MM.1S (cell line): ENCODE measurements around the gene ARL8B.

ENCODE experiments used
- DNase-seq: peaks from one replicate; pipeline ENCODE4 v3.0.0-alpha.2; 2015
- H2AFZ ChIP-seq: fragments of 300-600 bp; sonication (generic); 2 replicates; pipeline ENCODE4 v1.6.0; 2016; ENCODE audit warnings: antibody characterized with exemption, low read length
- H3F3A ChIP-seq: fragments of 300-600 bp; sonication (generic); 2 replicates; pipeline ENCODE4 v1.6.1; 2016; ENCODE audit warnings: mild to moderate bottlenecking, antibody characterized with exemption, low read length, moderate library complexity, mixed read lengths; ENCODE audit not compliant: insufficient read depth
- H3K27ac ChIP-seq: fragments of 300-600 bp; sonication (generic); 2 replicates; pipeline ENCODE4 v1.5.1; 2016; ENCODE audit warnings: mild to moderate bottlenecking, low read length
- H3K27me3 ChIP-seq: fragments of 300-600 bp; sonication (generic); replicated peaks from 2 replicates; pipeline ENCODE4 v1.6.0; 2016; ENCODE audit warnings: low read length; ENCODE audit not compliant: insufficient read depth
- H3K36me3 ChIP-seq: fragments of 300-600 bp; sonication (generic); replicated peaks from 2 replicates; pipeline ENCODE4 v1.6.1; 2016; ENCODE audit warnings: mild to moderate bottlenecking, low read length, mixed read lengths; ENCODE audit not compliant: insufficient read depth
- H3K4me1 ChIP-seq: fragments of 300-600 bp; sonication (generic); 2 replicates; pipeline ENCODE4 v1.6.1; 2016; ENCODE audit warnings: low read length, mixed read lengths
- H3K4me2 ChIP-seq: fragments of 300-600 bp; sonication (generic); 2 replicates; pipeline ENCODE4 v1.6.0; 2016; ENCODE audit warnings: low read depth, low read length
- H3K4me3 ChIP-seq: fragments of 300-600 bp; sonication (generic); 2 replicates; pipeline ENCODE4 v1.5.1; 2016; ENCODE audit warnings: low read length, mixed read lengths
- H3K79me2 ChIP-seq: fragments of 300-600 bp; sonication (generic); 2 replicates; pipeline ENCODE4 v1.6.1; 2016; ENCODE audit warnings: mixed run types, low read length, mixed read lengths
- H3K9ac ChIP-seq: fragments of 300-600 bp; sonication (generic); 2 replicates; pipeline ENCODE4 v1.6.1; 2016; ENCODE audit warnings: low read length, mixed read lengths
- H3K9me2 ChIP-seq: fragments of 300-600 bp; sonication (generic); replicated peaks from 2 replicates; pipeline ENCODE4 v1.6.1; 2016; ENCODE audit warnings: mild to moderate bottlenecking, low read length, mixed read lengths; ENCODE audit not compliant: insufficient read depth
- H3K9me3 ChIP-seq: fragments of 300-600 bp; sonication (generic); replicated peaks from 2 replicates; pipeline ENCODE4 v1.6.1; 2016; ENCODE audit warnings: mild to moderate bottlenecking, low read length, mixed read lengths; ENCODE audit not compliant: insufficient read depth
- H4K20me1 ChIP-seq: fragments of 300-600 bp; sonication (generic); 2 replicates; pipeline ENCODE4 v1.6.1; 2016; ENCODE audit warnings: mild to moderate bottlenecking, low read length, moderate library complexity, mixed read lengths; ENCODE audit not compliant: insufficient read depth
- EZH2 ChIP-seq: fragments of 300-600 bp; sonication (generic); optimal IDR thresholded peaks from 2 replicates; pipeline ENCODE3; 2017; ENCODE audit warnings: low read depth, mild to moderate bottlenecking, antibody characterized with exemption, low read length, mixed read lengths
- EZH2phosphoT487 ChIP-seq: fragments of 300-600 bp; sonication (generic); IDR thresholded peaks from 2 replicates; pipeline ENCODE4 v1.6.1; 2018; ENCODE audit warnings: antibody characterized with exemption, low read length
- TF ChIP-seq, protein P1 (sequence below): fragments of 300-600 bp; sonication (generic); IDR thresholded peaks from 2 replicates; pipeline ENCODE4 v1.5.1; 2016; ENCODE audit warnings: antibody characterized with exemption, low read length, mixed read lengths

ARL8B gene

DNA sequence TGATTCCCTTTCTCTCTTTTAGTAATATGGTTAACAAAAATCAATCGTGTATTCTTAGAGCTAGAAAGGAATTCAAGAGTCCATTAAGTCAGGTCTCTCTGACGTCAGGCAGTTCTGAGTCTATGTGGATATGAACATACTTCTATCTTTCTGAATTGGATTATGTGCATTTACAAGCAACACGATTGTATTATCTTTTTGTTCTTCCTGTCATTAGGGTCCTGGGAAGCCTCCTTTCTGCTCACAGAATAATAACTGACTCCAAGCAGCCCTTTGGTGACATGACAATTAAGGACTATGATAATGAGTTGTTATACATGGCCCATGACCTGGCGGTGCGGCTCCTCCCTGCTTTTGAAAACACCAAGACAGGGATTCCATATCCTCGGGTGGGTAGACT is 79.4 kb downstream of the ARL8B start:
- Histone ChIP-seq H3K4me1 (peaks cover 78% of the 10 kb centered on the region), H3K9ac (no peak overlapping the region), H4K20me1 (no peaks in the 10 kb centered on the region), H3K36me3 (peaks cover 29% of the 10 kb centered on the region), H3K27ac (peak overlapping the region; percentile 20; the same call in 1 of the 2 replicates), H3K4me3 (no peak overlapping the region), H3K9me3 (no peaks in the 10 kb centered on the region), H3K9me2 (no peaks in the 10 kb centered on the region), H3K27me3 (no peaks in the 10 kb centered on the region), H3K79me2 (peaks cover 89% of the 10 kb centered on the region), H3K4me2 (no peak overlapping the region), H2AFZ (no peak overlapping the region), H3F3A (peaks cover 63% of the 10 kb centered on the region)
- TF ChIP-seq EZH2 (no peak), EZH2phosphoT487 (no peak)
- TF ChIP-seq, protein P1, sequence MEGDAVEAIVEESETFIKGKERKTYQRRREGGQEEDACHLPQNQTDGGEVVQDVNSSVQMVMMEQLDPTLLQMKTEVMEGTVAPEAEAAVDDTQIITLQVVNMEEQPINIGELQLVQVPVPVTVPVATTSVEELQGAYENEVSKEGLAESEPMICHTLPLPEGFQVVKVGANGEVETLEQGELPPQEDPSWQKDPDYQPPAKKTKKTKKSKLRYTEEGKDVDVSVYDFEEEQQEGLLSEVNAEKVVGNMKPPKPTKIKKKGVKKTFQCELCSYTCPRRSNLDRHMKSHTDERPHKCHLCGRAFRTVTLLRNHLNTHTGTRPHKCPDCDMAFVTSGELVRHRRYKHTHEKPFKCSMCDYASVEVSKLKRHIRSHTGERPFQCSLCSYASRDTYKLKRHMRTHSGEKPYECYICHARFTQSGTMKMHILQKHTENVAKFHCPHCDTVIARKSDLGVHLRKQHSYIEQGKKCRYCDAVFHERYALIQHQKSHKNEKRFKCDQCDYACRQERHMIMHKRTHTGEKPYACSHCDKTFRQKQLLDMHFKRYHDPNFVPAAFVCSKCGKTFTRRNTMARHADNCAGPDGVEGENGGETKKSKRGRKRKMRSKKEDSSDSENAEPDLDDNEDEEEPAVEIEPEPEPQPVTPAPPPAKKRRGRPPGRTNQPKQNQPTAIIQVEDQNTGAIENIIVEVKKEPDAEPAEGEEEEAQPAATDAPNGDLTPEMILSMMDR = no peak
- no peak for DNase-seq

DNA sequence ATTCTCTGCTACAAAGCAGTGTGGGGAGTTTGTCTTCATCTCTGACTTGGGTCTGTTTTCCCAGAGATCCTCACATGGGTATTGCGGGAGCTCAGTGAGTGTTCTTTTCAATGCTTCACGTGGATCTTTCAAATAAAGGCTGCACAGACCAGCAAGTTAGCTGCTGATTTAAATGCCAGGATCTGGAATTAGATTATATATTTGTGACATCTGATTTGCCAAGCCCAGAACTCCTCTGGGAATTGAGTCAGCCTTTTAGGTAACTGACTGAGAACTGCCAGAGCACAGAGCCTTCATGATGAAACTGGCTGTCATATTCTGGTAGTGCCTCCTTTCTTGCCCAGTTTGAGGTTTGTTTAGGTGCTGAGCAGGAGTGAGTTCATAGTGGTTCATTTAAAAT is 80.1 kb downstream of the ARL8B start:
- Histone ChIP-seq H3K4me1 (peaks cover 78% of the 10 kb centered on the region), H4K20me1 (no peaks in the 10 kb centered on the region), H3K27me3 (no peaks in the 10 kb centered on the region), H3K36me3 (peaks cover 36% of the 10 kb centered on the region), H2AFZ (no peak overlapping the region), H3K4me3 (no peak overlapping the region), H3K9me2 (no peaks in the 10 kb centered on the region), H3K9ac (no peak overlapping the region; the same call in 1 of the 2 replicates), H3K79me2 (peaks cover 93% of the 10 kb centered on the region), H3F3A (peaks cover 61% of the 10 kb centered on the region), H3K27ac (peak overlapping the region; percentile 20; the same call in 1 of the 2 replicates), H3K9me3 (no peaks in the 10 kb centered on the region), H3K4me2 (no peak overlapping the region)
- DNase-seq = no peak
- TF ChIP-seq EZH2 (no peak), EZH2phosphoT487 (no peak)
- TF ChIP-seq, protein P1 = no peak

DNA sequence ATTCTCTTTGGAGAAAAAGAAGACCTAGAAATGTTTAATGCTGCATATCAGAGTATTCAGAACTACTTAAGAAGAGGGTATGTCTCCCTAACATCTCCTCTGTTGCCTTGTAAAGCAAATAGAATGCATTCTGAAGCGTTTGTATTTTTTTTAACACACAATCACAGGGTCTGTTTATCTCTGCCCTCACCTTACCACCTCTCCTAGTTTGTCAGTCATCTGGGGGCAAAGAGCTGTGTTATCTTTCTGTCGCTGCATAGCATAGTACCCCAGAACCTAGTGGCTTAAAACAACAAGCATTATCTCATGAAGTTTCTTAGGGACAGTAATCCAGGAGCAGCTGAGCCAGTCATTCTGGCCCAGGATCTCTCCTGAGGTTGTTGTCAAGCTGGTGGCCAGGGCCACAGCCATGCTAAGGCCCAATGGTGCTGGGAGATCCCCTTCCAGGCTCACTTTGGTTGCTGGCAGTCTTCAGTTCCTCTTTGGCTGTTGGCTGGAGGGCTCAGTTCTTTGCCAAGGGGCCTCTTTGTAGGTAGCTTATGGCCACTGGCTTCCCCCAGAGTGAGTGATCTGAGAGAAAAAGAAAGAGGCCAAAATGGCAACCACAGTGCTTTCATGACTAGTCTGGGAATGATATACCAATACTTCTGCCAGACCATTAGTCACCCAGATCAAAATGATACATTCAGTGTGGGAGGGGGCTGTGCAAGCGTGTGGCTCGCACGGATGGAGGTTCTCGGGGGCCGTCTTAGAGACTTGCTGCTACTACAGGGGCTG is 83.3 kb downstream of the ARL8B start:
- H3K79me2 ChIP-seq = peaks cover 100% of the 10 kb centered on the region
- no peaks in the 10 kb centered on the region for H4K20me1 ChIP-seq
- H3K27me3 ChIP-seq = no peaks in the 10 kb centered on the region
- TF ChIP-seq EZH2 = no peak
- no peak for TF ChIP-seq EZH2phosphoT487
- TF ChIP-seq, protein P1 = no peak
- H3F3A ChIP-seq = peaks cover 52% of the 10 kb centered on the region
- peak overlapping the region; percentile 8; the same call in 1 of the 2 replicates for H3K9ac ChIP-seq
- no peak overlapping the region for H3K4me3 ChIP-seq
- no peak overlapping the region for H3K4me2 ChIP-seq
- no peaks in the 10 kb centered on the region for H3K9me2 ChIP-seq
- DNase-seq = peak; percentile 46
- no peaks in the 10 kb centered on the region for H3K9me3 ChIP-seq
- peaks cover 79% of the 10 kb centered on the region for H3K4me1 ChIP-seq
- peaks cover 60% of the 10 kb centered on the region for H3K36me3 ChIP-seq
- H3K27ac ChIP-seq = peak overlapping the region; percentile 76
- H2AFZ ChIP-seq = no peak overlapping the region
